HEK293 (cell line): ENCODE results near the gene SRSF2.

Experiments used
- CTCF ChIA-PET: fragments of 350-600 bp; formaldehyde crosslinking; extraction: SDS; loops from one replicate; lab custom pipeline; 2021; ENCODE audit warnings: antibody characterized with exemption; lab: Yijun Ruan, JAX
- POLR2A ChIA-PET: fragments of 300-600 bp; formaldehyde crosslinking; extraction: SDS; loops from one replicate; lab custom pipeline; 2020; ENCODE audit warnings: antibody characterized with exemption, inconsistent platforms; lab: Yijun Ruan, JAX
- H3K27ac ChIP-seq: fragments of 200-500 bp; sonication (Bioruptor generic); 2 replicates; pipeline ENCODE4 v1.5.1; 2014; ENCODE audit warnings: low read depth, low read length, control low read depth, inconsistent platforms; ENCODE audit errors: extremely low read depth
- H3K36me3 ChIP-seq, 2 experiments: fragments of 200-500 bp in 1 of 2; sonication (Bioruptor generic) in 1 of 2; 1 replicate in 1 of 2; 2 replicates in 1 of 2; pipeline ENCODE4 v1.5.1; 2014 to 2017; ENCODE audit warnings: inconsistent platforms in 2 of 2, low read length in 2 of 2; ENCODE audit not compliant: control insufficient read depth in 2 of 2, insufficient read depth in 1 of 2
- H3K4me1 ChIP-seq: fragments of 200-500 bp; sonication (Bioruptor generic); 2 replicates; pipeline ENCODE4 v1.5.1; 2014; ENCODE audit warnings: mild to moderate bottlenecking, low read length, inconsistent platforms; ENCODE audit not compliant: control insufficient read depth, insufficient read depth
- H3K4me3 ChIP-seq: 2 replicates; pipeline ENCODE4 v1.5.1; 2011; ENCODE audit warnings: low read depth, mild to moderate bottlenecking, control low read depth, low read length, moderate library complexity
- H3K9me3 ChIP-seq: fragments of 200-500 bp; sonication (Bioruptor generic); 2 replicates; pipeline ENCODE4 v1.5.1; 2014; ENCODE audit warnings: low read depth, low read length, inconsistent platforms; ENCODE audit not compliant: control insufficient read depth, insufficient read depth
- HOXC10 ChIP-seq: sonication (generic); formaldehyde crosslinking; IDR thresholded peaks from 2 replicates; pipeline ENCODE4 v1.8.1; 2023; ENCODE audit warnings: mild to moderate bottlenecking, missing genetic modification reagents
- KLF1 ChIP-seq: fragments of 450-650 bp; formaldehyde crosslinking; IDR thresholded peaks from 2 replicates; pipeline ENCODE4 v1.5.1; 2016; ENCODE audit warnings: missing biosample characterization, missing genetic modification characterization
- KLF16 ChIP-seq: fragments of 450-650 bp; formaldehyde crosslinking; IDR thresholded peaks from 2 replicates; pipeline ENCODE4 v1.5.1; 2017; ENCODE audit warnings: missing biosample characterization, missing genetic modification characterization
- MYNN ChIP-seq: fragments of 450-650 bp; formaldehyde crosslinking; IDR thresholded peaks from 2 replicates; pipeline ENCODE4 v1.5.1; 2016; ENCODE audit warnings: missing biosample characterization, missing genetic modification characterization, borderline replicate concordance
- OSR2 ChIP-seq: fragments of 450-650 bp; formaldehyde crosslinking; IDR thresholded peaks from 2 replicates; pipeline ENCODE4 v1.5.1; 2016; ENCODE audit warnings: missing biosample characterization, missing genetic modification characterization
- SETDB1 ChIP-seq: IDR thresholded peaks from one replicate; pipeline ENCODE4 v1.6.1; 2017; ENCODE audit warnings: mild to moderate bottlenecking, low read length, moderate library complexity, mixed read lengths; ENCODE audit not compliant: insufficient read length
- YY1 ChIP-seq: fragments of 450-650 bp; formaldehyde crosslinking; IDR thresholded peaks from 2 replicates; pipeline ENCODE4 v1.5.1; 2018; ENCODE audit warnings: missing biosample characterization, missing genetic modification characterization
- YY2 ChIP-seq: fragments of 450-650 bp; formaldehyde crosslinking; IDR thresholded peaks from 2 replicates; pipeline ENCODE4 v1.5.1; 2016; ENCODE audit warnings: missing biosample characterization, missing genetic modification characterization
- ZBTB1 ChIP-seq: fragments of 450-650 bp; formaldehyde crosslinking; IDR thresholded peaks from 2 replicates; pipeline ENCODE4 v1.5.1; 2016; ENCODE audit warnings: missing biosample characterization, missing genetic modification characterization
- ZBTB17 ChIP-seq: fragments of 450-650 bp; formaldehyde crosslinking; IDR thresholded peaks from 2 replicates; pipeline ENCODE4 v1.5.1; 2016; ENCODE audit warnings: missing biosample characterization, missing genetic modification characterization
- ZBTB21 ChIP-seq: fragments of 450-650 bp; formaldehyde crosslinking; IDR thresholded peaks from 2 replicates; pipeline ENCODE4 v1.5.1; 2017; ENCODE audit warnings: missing biosample characterization, missing genetic modification characterization
- ZBTB26 ChIP-seq: fragments of 450-650 bp; formaldehyde crosslinking; optimal IDR thresholded peaks from 2 replicates; pipeline ENCODE3; 2016; ENCODE audit warnings: missing biosample characterization, mild to moderate bottlenecking, missing genetic modification characterization
- ZFHX2 ChIP-seq: fragments of 450-650 bp; formaldehyde crosslinking; conservative IDR thresholded peaks from 2 replicates; pipeline ENCODE4 v1.5.1; 2016; ENCODE audit warnings: missing biosample characterization, missing genetic modification characterization
- ZFP37 ChIP-seq: fragments of 450-650 bp; formaldehyde crosslinking; IDR thresholded peaks from 2 replicates; pipeline ENCODE4 v1.5.1; 2016; ENCODE audit warnings: missing biosample characterization, missing genetic modification characterization
- ZNF155 ChIP-seq: fragments of 450-650 bp; formaldehyde crosslinking; IDR thresholded peaks from 2 replicates; pipeline ENCODE4 v1.5.1; 2016; ENCODE audit warnings: missing biosample characterization, missing genetic modification characterization
- ZNF248 ChIP-seq: fragments of 450-650 bp; formaldehyde crosslinking; IDR thresholded peaks from 2 replicates; pipeline ENCODE4 v1.5.1; 2017; ENCODE audit warnings: missing biosample characterization, missing genetic modification characterization
- ZNF341 ChIP-seq: fragments of 450-650 bp; formaldehyde crosslinking; IDR thresholded peaks from 2 replicates; pipeline ENCODE4; 2016; ENCODE audit warnings: low read depth, missing biosample characterization, missing genetic modification characterization
- ZNF37A ChIP-seq: fragments of 450-650 bp; IDR thresholded peaks from 2 replicates; pipeline ENCODE4 v1.5.1; 2018; ENCODE audit warnings: missing biosample characterization, missing genetic modification characterization
- ZNF391 ChIP-seq: fragments of 450-650 bp; formaldehyde crosslinking; IDR thresholded peaks from 2 replicates; pipeline ENCODE4 v1.5.1; 2016; ENCODE audit warnings: low read depth, missing biosample characterization, missing genetic modification characterization, borderline replicate concordance
- ZNF404 ChIP-seq: fragments of 450-650 bp; formaldehyde crosslinking; IDR thresholded peaks from 2 replicates; pipeline ENCODE4 v1.5.1; 2017; ENCODE audit warnings: missing biosample characterization, missing genetic modification characterization
- ZNF416 ChIP-seq: fragments of 450-650 bp; formaldehyde crosslinking; IDR thresholded peaks from 2 replicates; pipeline ENCODE4 v1.5.1; 2016; ENCODE audit warnings: missing biosample characterization, missing genetic modification characterization
- ZNF488 ChIP-seq: fragments of 450-650 bp; formaldehyde crosslinking; IDR thresholded peaks from 2 replicates; pipeline ENCODE4 v1.5.1; 2016; ENCODE audit warnings: missing biosample characterization, missing genetic modification characterization
- ZNF645 ChIP-seq: fragments of 450-650 bp; formaldehyde crosslinking; IDR thresholded peaks from 2 replicates; pipeline ENCODE4; 2016; ENCODE audit warnings: missing biosample characterization, missing genetic modification characterization
- ZNF76 ChIP-seq: fragments of 450-650 bp; formaldehyde crosslinking; IDR thresholded peaks from 2 replicates; pipeline ENCODE4; 2016; ENCODE audit warnings: low read depth, missing biosample characterization, missing genetic modification characterization, borderline replicate concordance
- ZNF830 ChIP-seq: fragments of 450-650 bp; IDR thresholded peaks from 2 replicates; pipeline ENCODE4 v1.5.0; 2018; ENCODE audit warnings: missing biosample characterization, missing genetic modification characterization, low read depth, mild to moderate bottlenecking, moderate library complexity
- TF ChIP-seq, protein P1 (sequence below): fragments of 450-650 bp; formaldehyde crosslinking; IDR thresholded peaks from 2 replicates; pipeline ENCODE4 v1.5.1; 2016; ENCODE audit warnings: missing biosample characterization, missing genetic modification characterization

The SRSF2 gene

DNA sequence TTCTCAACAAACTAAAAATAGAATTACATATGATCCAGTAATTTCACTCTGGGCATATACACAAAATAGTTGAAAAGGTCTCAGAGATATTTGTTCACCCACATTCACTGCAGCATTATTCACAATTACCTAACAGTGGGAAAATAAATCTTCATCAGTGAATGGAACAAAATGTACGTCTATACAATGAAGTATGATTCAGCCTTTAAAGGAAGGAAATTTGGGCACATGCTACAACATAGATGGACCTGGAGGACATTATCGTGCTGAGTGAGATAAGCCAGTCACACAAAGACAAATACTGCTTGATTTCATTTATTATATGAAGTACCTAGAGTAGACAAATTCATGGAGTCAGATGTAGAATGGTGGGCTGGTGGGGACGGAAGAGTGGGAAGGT, 47.8 kb upstream of the SRSF2 start:
- Histone ChIP-seq H3K9me3 (no peaks in the 10 kb centered on the region), H3K36me3 (peaks cover 5 to 28% of the 10 kb centered on the region in 2 experiments; a peak in 2 of 3 replicates), H3K4me3 (no peak overlapping the region), H3K4me1 (0 out of 2 replicates have a peak, but pooled peaks cover 4% of the 10 kb centered on the region), H3K27ac (no peak overlapping the region)
- POLR2A ChIA-PET, result no interaction called here
- TF ChIP-seq ZNF391 (tag by site-specific recombination) (no peak), ZNF645 (tag by site-specific recombination) (no peak), KLF16 (no peak), ZBTB21 (tag by site-specific recombination) (no peak), ZNF76 (tag by site-specific recombination) (no peak)
- CTCF ChIA-PET, result interaction anchor here (0.7 kb wide), 1 partner anchor 111 kb away, joined by 3 read pairs; no protein-coding TSS in a partner anchor

DNA sequence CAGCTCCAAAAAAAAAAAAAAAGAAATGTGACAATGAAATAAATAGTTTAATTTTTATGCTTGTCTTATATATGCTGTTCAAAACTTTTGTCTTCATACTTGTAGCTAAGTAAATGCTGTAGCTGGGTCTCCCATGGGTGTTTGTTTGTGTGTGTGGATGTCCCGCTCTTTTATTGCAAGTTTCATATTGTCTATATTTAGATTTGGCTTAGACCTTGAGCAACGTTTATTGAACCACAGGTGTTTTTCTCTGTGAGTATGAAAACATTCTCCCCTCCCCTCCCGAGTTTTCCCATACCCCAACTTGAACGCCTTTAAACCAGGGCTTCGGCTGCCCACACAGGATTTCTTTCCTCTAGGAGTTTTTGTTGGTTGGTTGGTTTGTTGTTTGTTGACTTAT, 46.0 kb upstream of the SRSF2 start:
- CTCF ChIA-PET, result interaction anchor here (0.7 kb wide), 1 partner anchor 82 kb away, joined by 3 read pairs; no protein-coding TSS in a partner anchor
- Histone ChIP-seq H3K9me3 (no peaks in the 10 kb centered on the region), H3K4me3 (no peak overlapping the region), H3K27ac (no peak overlapping the region), H3K4me1 (no peaks in the 10 kb centered on the region), H3K36me3 (peaks cover 11 to 40% of the 10 kb centered on the region in 2 experiments; a peak in 2 of 3 replicates)
- TF ChIP-seq ZNF155 (tag by site-specific recombination), result no peak
- TF ChIP-seq ZNF488 (tag by site-specific recombination), result no peak
- no peak for TF ChIP-seq ZNF830 (tag by site-specific recombination)
- TF ChIP-seq ZBTB1 (tag by site-specific recombination), result no peak
- TF ChIP-seq ZBTB17 (tag by site-specific recombination), result no peak
- TF ChIP-seq ZNF341 (tag by site-specific recombination), result no peak
- no peak for TF ChIP-seq YY1 (tag by site-specific recombination)
- POLR2A ChIA-PET, result no interaction called here

- ChIA-PET CTCF (interaction anchor here (0.5 to 1.3 kb wide), 3 partner anchors 18 to 599 kb away, joined by 3 to 4 read pairs (median 3); no protein-coding TSS in a partner anchor), POLR2A (interaction anchor here (0.7 kb wide), 1 partner anchor 49 kb away, joined by 4 read pairs; no protein-coding TSS in a partner anchor)
- no peaks in the 10 kb centered on the region for H3K4me1 ChIP-seq
- H3K27ac ChIP-seq, result no peak overlapping the region
- no peak overlapping the region for H3K4me3 ChIP-seq
- TF ChIP-seq ZNF416 (tag by site-specific recombination) (no peak), MYNN (tag by site-specific recombination) (no peak), ZNF37A (tag by site-specific recombination) (no peak), ZNF248 (tag by site-specific recombination) (no peak), ZBTB26 (tag by site-specific recombination) (no peak), ZNF830 (tag by site-specific recombination) (no peak), ZNF404 (tag by site-specific recombination) (no peak), YY2 (tag by site-specific recombination) (no peak), ZFP37 (tag by site-specific recombination) (no peak), KLF1 (tag by site-specific recombination) (no peak), KLF16 (no peak), SETDB1 (no peak), HOXC10 (CRISPR knock-in tag) (no peak), ZFHX2 (no peak), OSR2 (tag by site-specific recombination) (no peak)
- TF ChIP-seq, protein P1, sequence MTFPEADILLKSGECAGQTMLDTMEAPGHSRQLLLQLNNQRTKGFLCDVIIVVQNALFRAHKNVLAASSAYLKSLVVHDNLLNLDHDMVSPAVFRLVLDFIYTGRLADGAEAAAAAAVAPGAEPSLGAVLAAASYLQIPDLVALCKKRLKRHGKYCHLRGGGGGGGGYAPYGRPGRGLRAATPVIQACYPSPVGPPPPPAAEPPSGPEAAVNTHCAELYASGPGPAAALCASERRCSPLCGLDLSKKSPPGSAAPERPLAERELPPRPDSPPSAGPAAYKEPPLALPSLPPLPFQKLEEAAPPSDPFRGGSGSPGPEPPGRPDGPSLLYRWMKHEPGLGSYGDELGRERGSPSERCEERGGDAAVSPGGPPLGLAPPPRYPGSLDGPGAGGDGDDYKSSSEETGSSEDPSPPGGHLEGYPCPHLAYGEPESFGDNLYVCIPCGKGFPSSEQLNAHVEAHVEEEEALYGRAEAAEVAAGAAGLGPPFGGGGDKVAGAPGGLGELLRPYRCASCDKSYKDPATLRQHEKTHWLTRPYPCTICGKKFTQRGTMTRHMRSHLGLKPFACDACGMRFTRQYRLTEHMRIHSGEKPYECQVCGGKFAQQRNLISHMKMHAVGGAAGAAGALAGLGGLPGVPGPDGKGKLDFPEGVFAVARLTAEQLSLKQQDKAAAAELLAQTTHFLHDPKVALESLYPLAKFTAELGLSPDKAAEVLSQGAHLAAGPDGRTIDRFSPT, result no peak
- H3K36me3 ChIP-seq, result peaks cover 26 to 49% of the 10 kb centered on the region in 2 experiments
- H3K9me3 ChIP-seq, result no peaks in the 10 kb centered on the region
These were observed 44.2 kb upstream of the SRSF2 start for GRCh38 chr17:76781056-76781982.
